DND-41 (cell line): ENCODE results near the gene HDAC10.

Experiments used
- CTCF ChIP-seq: IDR thresholded peaks from 2 replicates; pipeline ENCODE4 v1.5.1; 2012; ENCODE audit warnings: borderline replicate concordance, low read length, moderate library complexity, mild to moderate bottlenecking; ENCODE audit not compliant: poor library complexity, severe bottlenecking; ENCODE audit errors: extremely low read depth
- EZH2 ChIP-seq: IDR thresholded peaks from 3 replicates; pipeline ENCODE4 v1.6.1; 2012; ENCODE audit warnings: borderline replicate concordance, low read depth, mild to moderate bottlenecking, moderate library complexity, low read length, inconsistent platforms; ENCODE audit not compliant: severe bottlenecking

DNA sequence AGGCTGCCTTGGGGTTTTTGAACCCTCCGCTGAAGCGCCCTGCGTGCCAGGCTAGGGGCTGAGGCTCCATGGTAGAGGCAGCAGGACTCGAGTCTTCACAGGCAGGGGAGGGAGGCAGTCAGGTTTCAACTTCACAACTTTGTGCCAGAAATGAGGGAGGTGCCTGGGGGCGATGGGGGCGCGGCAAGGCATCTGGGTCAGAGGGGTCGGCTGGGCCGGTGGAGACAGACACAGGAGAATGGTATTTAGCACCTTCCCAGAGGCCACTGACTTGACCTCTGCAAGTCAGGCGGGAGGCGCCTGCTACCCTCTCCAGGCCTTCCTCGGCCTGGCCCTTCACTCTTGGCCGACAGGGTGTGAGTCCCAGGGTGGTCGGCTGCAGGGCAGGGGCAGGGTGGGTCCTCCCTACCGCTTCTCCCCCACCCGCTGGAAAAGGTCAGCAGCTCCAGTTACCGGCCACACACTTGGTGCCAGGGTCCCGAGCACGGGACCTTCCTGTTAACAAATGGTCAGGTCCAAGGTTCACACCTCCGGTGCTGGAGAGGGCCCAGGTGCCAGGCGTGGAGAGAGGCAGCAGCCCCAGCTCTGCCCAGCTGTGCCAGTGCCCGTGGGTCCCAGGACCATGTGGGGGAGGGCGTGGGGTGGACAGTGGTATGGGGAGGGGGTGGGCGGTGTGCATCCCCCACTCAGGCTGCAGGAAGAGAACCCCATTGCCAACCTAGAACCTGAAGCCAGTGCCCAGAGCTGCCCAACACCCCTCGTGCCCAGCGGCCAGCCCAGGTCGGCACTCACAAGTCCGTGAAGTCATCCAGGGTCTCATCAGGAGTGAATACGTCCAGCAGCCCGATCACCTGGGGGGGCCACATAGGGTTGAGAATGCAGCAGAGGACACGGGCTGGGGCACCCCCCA, 6.6 kb upstream of the HDAC10 start:
- TF ChIP-seq CTCF (no peak), EZH2 (no peak)
